Measurements from ENCODE around the gene UHRF1.

DNA sequence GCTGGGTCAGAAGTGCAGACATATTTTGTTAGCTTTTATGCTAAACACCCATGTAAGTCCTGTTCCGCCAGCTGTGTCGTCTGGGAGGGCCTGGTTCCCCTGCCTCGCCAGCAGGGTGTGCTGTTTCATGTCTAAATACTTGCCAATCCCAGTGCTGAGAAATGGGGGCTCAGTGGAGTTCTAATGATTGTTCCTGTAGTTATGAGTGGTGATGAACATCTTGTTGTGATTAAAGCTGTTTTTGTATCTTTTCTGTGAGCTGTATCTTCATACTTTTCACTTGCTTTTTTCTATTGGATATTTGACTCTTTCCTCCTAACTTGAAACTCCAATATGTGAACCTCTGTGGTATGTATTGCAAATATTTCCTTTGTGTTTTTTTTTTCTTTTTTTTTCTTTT lies 92.3 kb downstream of the UHRF1 start:
- TF ChIP-seq, protein P1, sequence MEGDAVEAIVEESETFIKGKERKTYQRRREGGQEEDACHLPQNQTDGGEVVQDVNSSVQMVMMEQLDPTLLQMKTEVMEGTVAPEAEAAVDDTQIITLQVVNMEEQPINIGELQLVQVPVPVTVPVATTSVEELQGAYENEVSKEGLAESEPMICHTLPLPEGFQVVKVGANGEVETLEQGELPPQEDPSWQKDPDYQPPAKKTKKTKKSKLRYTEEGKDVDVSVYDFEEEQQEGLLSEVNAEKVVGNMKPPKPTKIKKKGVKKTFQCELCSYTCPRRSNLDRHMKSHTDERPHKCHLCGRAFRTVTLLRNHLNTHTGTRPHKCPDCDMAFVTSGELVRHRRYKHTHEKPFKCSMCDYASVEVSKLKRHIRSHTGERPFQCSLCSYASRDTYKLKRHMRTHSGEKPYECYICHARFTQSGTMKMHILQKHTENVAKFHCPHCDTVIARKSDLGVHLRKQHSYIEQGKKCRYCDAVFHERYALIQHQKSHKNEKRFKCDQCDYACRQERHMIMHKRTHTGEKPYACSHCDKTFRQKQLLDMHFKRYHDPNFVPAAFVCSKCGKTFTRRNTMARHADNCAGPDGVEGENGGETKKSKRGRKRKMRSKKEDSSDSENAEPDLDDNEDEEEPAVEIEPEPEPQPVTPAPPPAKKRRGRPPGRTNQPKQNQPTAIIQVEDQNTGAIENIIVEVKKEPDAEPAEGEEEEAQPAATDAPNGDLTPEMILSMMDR (IDR thresholded peaks at IDR 0.05): peak; percentile 36 to 83 (median 59)
- no peak for TF ChIP-seq POLR2A (IDR thresholded peaks at IDR 0.05)
